Vagina (tissue), 2 donors: ENCODE measurements around the gene TMEM120A.

Source experiments
- POLR2A ChIP-seq, 2 donors: fragments of 450-650 bp; IDR thresholded peaks; one replicate each; pipeline ENCODE4 v1.6.1; 2017; ENCODE audit warnings: antibody characterized with exemption in 2 of 2, mild to moderate bottlenecking in 2 of 2, moderate library complexity in 2 of 2
- POLR2AphosphoS5 ChIP-seq, 2 donors: sonication (generic); formaldehyde crosslinking; IDR thresholded peaks; one replicate each; pipeline ENCODE4 v1.9.0; 2017; ENCODE audit warnings: antibody characterized with exemption in 2 of 2, mild to moderate bottlenecking in 2 of 2, low read depth in 1 of 2; ENCODE audit not compliant: insufficient read depth in 1 of 2
- TF ChIP-seq, protein P1 (sequence below), 3 experiments: fragments of 450-650 bp in 2 of 3; fragments of 200-600 bp in 1 of 3; sonication (generic) in 1 of 3; IDR thresholded peaks; one replicate each; pipeline ENCODE4 v1.5.1; 2017 to 2019; ENCODE audit warnings: antibody characterized with exemption in 3 of 3, mild to moderate bottlenecking in 2 of 3, moderate library complexity in 2 of 3

- TF ChIP-seq POLR2A (IDR thresholded peaks at IDR 0.05) = no peak
- TF ChIP-seq, protein P1, sequence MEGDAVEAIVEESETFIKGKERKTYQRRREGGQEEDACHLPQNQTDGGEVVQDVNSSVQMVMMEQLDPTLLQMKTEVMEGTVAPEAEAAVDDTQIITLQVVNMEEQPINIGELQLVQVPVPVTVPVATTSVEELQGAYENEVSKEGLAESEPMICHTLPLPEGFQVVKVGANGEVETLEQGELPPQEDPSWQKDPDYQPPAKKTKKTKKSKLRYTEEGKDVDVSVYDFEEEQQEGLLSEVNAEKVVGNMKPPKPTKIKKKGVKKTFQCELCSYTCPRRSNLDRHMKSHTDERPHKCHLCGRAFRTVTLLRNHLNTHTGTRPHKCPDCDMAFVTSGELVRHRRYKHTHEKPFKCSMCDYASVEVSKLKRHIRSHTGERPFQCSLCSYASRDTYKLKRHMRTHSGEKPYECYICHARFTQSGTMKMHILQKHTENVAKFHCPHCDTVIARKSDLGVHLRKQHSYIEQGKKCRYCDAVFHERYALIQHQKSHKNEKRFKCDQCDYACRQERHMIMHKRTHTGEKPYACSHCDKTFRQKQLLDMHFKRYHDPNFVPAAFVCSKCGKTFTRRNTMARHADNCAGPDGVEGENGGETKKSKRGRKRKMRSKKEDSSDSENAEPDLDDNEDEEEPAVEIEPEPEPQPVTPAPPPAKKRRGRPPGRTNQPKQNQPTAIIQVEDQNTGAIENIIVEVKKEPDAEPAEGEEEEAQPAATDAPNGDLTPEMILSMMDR (IDR thresholded peaks at IDR 0.05) = no peak
- no peak for TF ChIP-seq POLR2AphosphoS5 (IDR thresholded peaks at IDR 0.05; ENCODE audit: insufficient read depth in 1 of 2, low read depth in 1 of 2)
These were observed 667 bp upstream of the TMEM120A start for GRCh38 chr7:75995052-75995471.
